Type B pancreatic cell (in vitro differentiated cells): ENCODE data around the gene ERCC8. TPM values are rescaled to one million over a fixed set of nuclear protein-coding genes. Genes with fewer than 3 reads are reported as not detected.

ENCODE experiments used
- DNase-seq: peaks from one replicate; pipeline ENCODE4 v3.0.0; 2021; ENCODE audit warnings: mixed read lengths; ENCODE audit not compliant: unreplicated experiment; ENCODE audit errors: extremely low spot score
- H3K27ac Mint-ChIP-seq: 2 replicates; pipeline ENCODE4 v1.8.0; 2021; ENCODE audit warnings: mild to moderate bottlenecking, mixed read lengths
- H3K27me3 Mint-ChIP-seq: 2 replicates; pipeline ENCODE4 v1.8.0; 2021; ENCODE audit warnings: mixed read lengths
- H3K36me3 Mint-ChIP-seq: 2 replicates; pipeline ENCODE4 v1.8.0; 2021; ENCODE audit warnings: mixed read lengths
- H3K4me1 Mint-ChIP-seq: one replicate; pipeline ENCODE4 v1.8.0; 2021; ENCODE audit warnings: mixed read lengths; ENCODE audit not compliant: unreplicated experiment
- H3K4me3 Mint-ChIP-seq: 2 replicates; pipeline ENCODE4 v1.8.0; 2021; ENCODE audit warnings: mild to moderate bottlenecking, mixed read lengths
- H3K9me3 Mint-ChIP-seq: 2 replicates; pipeline ENCODE4 v1.8.0; 2021; ENCODE audit warnings: mixed read lengths
- total RNA-seq: library from RNA; stranded (reverse); gene quantifications from 2 replicates; pipeline ENCODE4 v1.2.1, GENCODE V29; 2021; ENCODE audit warnings: low replicate concordance
- TF ChIP-seq, protein P1 (sequence below): fragments of 200-600 bp; sonication (generic); conservative IDR thresholded peaks from 2 replicates; pipeline ENCODE4 v1.5.0; 2021; ENCODE audit warnings: antibody characterized with exemption, mild to moderate bottlenecking

The ERCC8 gene
- total RNA-seq, 1 donor from 2014 or later: 15.4 TPM

DNA sequence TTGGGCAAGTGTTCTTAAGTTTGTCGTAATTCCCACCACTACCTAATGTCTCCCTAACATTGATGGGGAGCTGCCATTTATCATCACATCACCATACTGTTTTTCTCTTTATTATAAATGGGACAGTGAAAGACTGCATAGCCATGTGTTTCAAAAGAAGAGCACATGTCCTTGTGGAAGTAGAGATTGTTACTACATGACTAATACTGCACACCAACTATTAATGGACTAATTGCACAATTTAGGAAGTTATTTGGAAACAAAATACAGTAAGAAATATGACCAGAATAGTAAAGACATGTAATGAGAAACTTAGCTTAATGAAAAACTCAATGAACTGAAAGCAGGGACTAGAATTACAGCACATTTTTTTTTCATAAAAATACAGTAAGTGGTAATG is 88.8 kb downstream of the ERCC8 start:
- H3K27ac Mint-ChIP-seq: no peak overlapping the region
- peaks cover 4% of the 10 kb centered on the region for H3K9me3 Mint-ChIP-seq
- no peaks in the 10 kb centered on the region for H3K27me3 Mint-ChIP-seq
- no peak for DNase-seq
- H3K4me1 Mint-ChIP-seq: no peaks in the 10 kb centered on the region
- no peak overlapping the region for H3K4me3 Mint-ChIP-seq
- TF ChIP-seq, protein P1, sequence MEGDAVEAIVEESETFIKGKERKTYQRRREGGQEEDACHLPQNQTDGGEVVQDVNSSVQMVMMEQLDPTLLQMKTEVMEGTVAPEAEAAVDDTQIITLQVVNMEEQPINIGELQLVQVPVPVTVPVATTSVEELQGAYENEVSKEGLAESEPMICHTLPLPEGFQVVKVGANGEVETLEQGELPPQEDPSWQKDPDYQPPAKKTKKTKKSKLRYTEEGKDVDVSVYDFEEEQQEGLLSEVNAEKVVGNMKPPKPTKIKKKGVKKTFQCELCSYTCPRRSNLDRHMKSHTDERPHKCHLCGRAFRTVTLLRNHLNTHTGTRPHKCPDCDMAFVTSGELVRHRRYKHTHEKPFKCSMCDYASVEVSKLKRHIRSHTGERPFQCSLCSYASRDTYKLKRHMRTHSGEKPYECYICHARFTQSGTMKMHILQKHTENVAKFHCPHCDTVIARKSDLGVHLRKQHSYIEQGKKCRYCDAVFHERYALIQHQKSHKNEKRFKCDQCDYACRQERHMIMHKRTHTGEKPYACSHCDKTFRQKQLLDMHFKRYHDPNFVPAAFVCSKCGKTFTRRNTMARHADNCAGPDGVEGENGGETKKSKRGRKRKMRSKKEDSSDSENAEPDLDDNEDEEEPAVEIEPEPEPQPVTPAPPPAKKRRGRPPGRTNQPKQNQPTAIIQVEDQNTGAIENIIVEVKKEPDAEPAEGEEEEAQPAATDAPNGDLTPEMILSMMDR: no peak
- no peaks in the 10 kb centered on the region for H3K36me3 Mint-ChIP-seq

DNA sequence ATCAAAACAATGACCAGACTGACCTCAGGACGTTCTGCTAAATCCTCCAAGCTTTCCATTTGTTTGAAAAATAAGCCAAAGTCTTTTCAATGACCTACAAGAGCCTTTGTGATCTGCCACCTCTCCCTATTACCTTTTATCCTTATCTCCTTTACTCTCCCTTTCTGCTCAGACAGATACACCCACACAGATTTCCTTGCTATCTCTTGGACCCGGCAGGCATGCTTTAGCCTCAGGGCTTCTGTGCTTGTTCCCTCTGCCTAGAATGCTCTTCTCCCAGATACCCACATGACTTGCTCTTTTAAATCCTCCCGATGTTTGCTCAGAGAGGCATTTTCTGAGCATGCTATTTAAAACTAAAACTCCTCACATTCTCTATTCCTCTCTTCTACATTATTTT is 91.9 kb downstream of the ERCC8 start:
- no peak overlapping the region for H3K27ac Mint-ChIP-seq
- peaks cover 4% of the 10 kb centered on the region for H3K9me3 Mint-ChIP-seq
- TF ChIP-seq, protein P1: no peak
- no peaks in the 10 kb centered on the region for H3K36me3 Mint-ChIP-seq
- no peak overlapping the region for H3K4me3 Mint-ChIP-seq
- no peaks in the 10 kb centered on the region for H3K27me3 Mint-ChIP-seq
- no peaks in the 10 kb centered on the region for H3K4me1 Mint-ChIP-seq
- DNase-seq: no peak

DNA sequence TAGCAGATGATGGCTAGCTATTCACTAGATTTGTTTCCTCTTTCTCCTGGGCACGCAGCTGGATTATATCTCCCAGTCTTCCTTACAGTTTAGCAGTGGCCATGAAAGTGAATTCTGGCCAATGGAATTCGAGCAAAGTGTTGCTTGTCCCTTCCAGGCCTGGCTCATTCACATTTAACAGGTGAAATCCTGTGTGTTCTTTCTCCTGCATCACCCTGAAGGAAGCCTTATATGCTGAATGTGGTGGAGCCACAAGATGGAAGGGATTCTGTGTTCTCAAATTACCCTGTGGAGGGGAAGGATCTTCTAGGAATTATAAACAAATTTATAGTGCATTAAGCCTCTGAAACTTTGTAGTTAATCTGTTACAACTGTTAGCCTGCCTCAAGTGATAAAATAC is 92.6 kb downstream of the ERCC8 start:
- H3K9me3 Mint-ChIP-seq: peaks cover 4% of the 10 kb centered on the region
- no peaks in the 10 kb centered on the region for H3K27me3 Mint-ChIP-seq
- no peak overlapping the region for H3K4me3 Mint-ChIP-seq
- no peaks in the 10 kb centered on the region for H3K36me3 Mint-ChIP-seq
- no peaks in the 10 kb centered on the region for H3K4me1 Mint-ChIP-seq
- no peak overlapping the region for H3K27ac Mint-ChIP-seq
- TF ChIP-seq, protein P1: no peak
- no peak for DNase-seq

DNA sequence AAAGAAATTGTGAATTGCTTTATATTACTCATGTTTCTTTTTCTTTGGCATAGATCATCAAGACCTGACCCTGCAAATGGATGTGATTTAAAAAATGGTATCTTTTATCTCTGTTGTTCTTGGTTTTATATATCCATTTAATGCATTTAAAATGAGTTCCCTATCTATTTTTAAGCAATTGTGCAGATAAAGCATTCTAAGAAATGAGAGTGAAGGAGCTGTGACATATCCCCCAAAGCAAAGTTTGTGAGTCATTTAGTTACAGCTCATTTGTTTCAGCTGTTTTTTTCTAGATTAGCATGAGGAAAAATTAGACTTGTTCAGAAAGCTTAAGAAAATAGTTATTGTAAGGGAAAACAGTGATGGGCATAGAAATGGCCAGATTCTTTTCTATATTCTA is 93.2 kb downstream of the ERCC8 start:
- H3K4me1 Mint-ChIP-seq: no peaks in the 10 kb centered on the region
- peaks cover 4% of the 10 kb centered on the region for H3K9me3 Mint-ChIP-seq
- H3K27ac Mint-ChIP-seq: no peak overlapping the region
- no peak for DNase-seq
- peaks cover 2% of the 10 kb centered on the region for H3K27me3 Mint-ChIP-seq
- no peak overlapping the region for H3K4me3 Mint-ChIP-seq
- no peaks in the 10 kb centered on the region for H3K36me3 Mint-ChIP-seq
- TF ChIP-seq, protein P1: no peak

DNA sequence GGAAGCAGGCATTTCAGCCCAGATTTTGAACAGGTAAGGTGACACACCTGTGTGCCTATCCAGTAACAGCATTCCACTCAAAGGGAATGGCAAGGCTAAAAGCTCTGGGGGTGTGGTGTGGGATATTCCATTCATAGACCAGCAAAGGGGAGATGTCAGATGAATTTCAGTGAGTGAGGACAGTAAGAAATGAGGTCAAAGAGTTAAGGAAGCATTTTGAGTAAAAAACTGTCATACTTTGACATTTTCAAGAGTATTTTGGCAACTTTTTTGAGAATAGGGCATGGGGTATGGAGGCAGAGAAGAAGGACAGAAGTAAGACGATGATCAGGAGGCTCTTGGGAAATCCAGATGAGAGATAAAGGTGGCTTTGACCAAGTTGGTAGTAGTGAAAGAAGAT is 98.6 kb downstream of the ERCC8 start:
- peaks cover 10% of the 10 kb centered on the region for H3K4me1 Mint-ChIP-seq
- H3K27ac Mint-ChIP-seq: no peak overlapping the region
- no peaks in the 10 kb centered on the region for H3K36me3 Mint-ChIP-seq
- H3K27me3 Mint-ChIP-seq: peaks cover 41% of the 10 kb centered on the region
- TF ChIP-seq, protein P1: no peak
- no peaks in the 10 kb centered on the region for H3K9me3 Mint-ChIP-seq
- no peak overlapping the region for H3K4me3 Mint-ChIP-seq
- no peak for DNase-seq
